Measurements from ENCODE around the gene RAB23.

- no peak for TF ChIP-seq EZH2phosphoT487 (IDR thresholded peaks at IDR 0.05; ENCODE audit: borderline replicate concordance, low read depth, low read length)
- TF ChIP-seq CTCF (conservative IDR thresholded peaks at IDR 0.05; ENCODE audit: low read length): no peak
Measured at GRCh38 chr6:57215260-57215659, 6.8 kb downstream of the RAB23 start.
